HepG2 (cell line): Measurements from ENCODE around the gene STAMBPL1. TPM values are rescaled to one million over a fixed set of nuclear protein-coding genes. Genes with fewer than 3 reads are reported as not detected.

Source experiments
- ATAC-seq: fragments of 200-7000 bp; cut with Tn5 transposase; 3 replicates; pipeline ENCODE4 v1.9.1; 2020; ENCODE audit warnings: mild to moderate bottlenecking, moderate library complexity
- BruUV-seq: library from RNA; stranded (reverse); fragments of 400-500 nt; replicated peaks from 2 replicates; lab custom pipeline; 2021; lab: Mats Ljungman, UMichigan
- CTCF ChIA-PET: fragments of 300-600 bp; formaldehyde crosslinking; extraction: SDS; loops from one replicate; lab custom pipeline; 2021; ENCODE audit warnings: low total read pairs, inconsistent platforms, low intra/inter-chr PET ratio; lab: Yijun Ruan, JAX
- POLR2A ChIA-PET: fragments of 350-600 bp; sonication (Branson Sonifier 250); formaldehyde crosslinking; loops from one replicate; lab custom pipeline; 2020; ENCODE audit warnings: antibody characterized with exemption, inconsistent platforms; lab: Yijun Ruan, JAX
- DNase-seq: peaks from one replicate; pipeline ENCODE4 v3.0.0-alpha.2; 2015; ENCODE audit warnings: low spot score
- FAIRE-seq: peaks from 3 replicates; lab custom pipeline; 2011; peaks lifted over from hg19 to GRCh38; lab: Jason Lieb, UNC
- H2AFZ ChIP-seq: one replicate; pipeline ENCODE4 v1.6.1; 2011; ENCODE audit warnings: low read length, inconsistent platforms
- H3K27ac ChIP-seq: fragments of 300-600 bp; 3 replicates; pipeline ENCODE4 v1.8.0; 2011; ENCODE audit warnings: mixed run types, mild to moderate bottlenecking, mixed read lengths, low read length, inconsistent platforms; ENCODE audit not compliant: insufficient read depth; ENCODE audit errors: extremely low read length
- H3K27me3 ChIP-seq, 2 experiments: fragments of 200-600 bp in 1 of 2; 2 replicates in 1 of 2; 3 replicates in 1 of 2; pipeline versions ENCODE4 v1.6.0 to v1.8.0; 2011; ENCODE audit warnings: low read length in 2 of 2, mild to moderate bottlenecking in 2 of 2, moderate library complexity in 2 of 2, inconsistent platforms in 1 of 2; ENCODE audit not compliant: insufficient read depth in 2 of 2, control insufficient read depth in 1 of 2
- H3K36me3 ChIP-seq, 2 experiments: fragments of 200-600 bp in 1 of 2; replicated peaks in 1 of 2; 2 replicates in 1 of 2; 3 replicates in 1 of 2; pipeline versions ENCODE4 v1.5.1 to v1.8.0; 2011; ENCODE audit warnings: low read length in 2 of 2, inconsistent platforms in 1 of 2; ENCODE audit not compliant: insufficient read depth in 2 of 2, control insufficient read depth in 1 of 2
- H3K4me1 ChIP-seq: 2 replicates; pipeline ENCODE4 v1.5.1; 2012; ENCODE audit warnings: low read length, inconsistent platforms; ENCODE audit not compliant: insufficient read depth
- H3K4me2 ChIP-seq: 2 replicates; pipeline ENCODE4 v1.6.0; 2011; ENCODE audit warnings: low read depth, low read length, inconsistent platforms
- H3K4me3 ChIP-seq, 3 experiments: fragments of 200-600 bp in 1 of 3; sonication (generic), shearing (Covaris generic) in 1 of 3; replicated peaks in 1 of 3; 2 replicates each; pipeline ENCODE4 v1.5.1; 2011 to 2016; ENCODE audit warnings: low read length in 3 of 3, inconsistent platforms in 2 of 3, low read depth in 2 of 3, mild to moderate bottlenecking in 2 of 3, control low read depth in 1 of 3, mixed read lengths in 1 of 3; ENCODE audit not compliant: insufficient read depth in 1 of 3
- H3K79me2 ChIP-seq: one replicate; pipeline ENCODE4 v1.6.1; 2011; ENCODE audit warnings: low read length, inconsistent platforms; ENCODE audit not compliant: insufficient read depth
- H3K9ac ChIP-seq: 2 replicates; pipeline ENCODE4 v1.6.0; 2011; ENCODE audit warnings: mild to moderate bottlenecking, low read depth, low read length, inconsistent platforms; ENCODE audit not compliant: insufficient read depth
- H3K9me3 ChIP-seq: 2 replicates; pipeline ENCODE4 v1.5.1; 2012; ENCODE audit warnings: mild to moderate bottlenecking, low read length
- H4K20me1 ChIP-seq: 2 replicates; pipeline ENCODE4 v1.6.0; 2011; ENCODE audit warnings: inconsistent platforms, mild to moderate bottlenecking, low read length, moderate library complexity; ENCODE audit not compliant: insufficient read depth
- ARID5B ChIP-seq: IDR thresholded peaks from 2 replicates; pipeline ENCODE4 v1.4.0; 2020; ENCODE audit warnings: mild to moderate bottlenecking, missing genetic modification reagents
- EP300 ChIP-seq, 3 experiments: sonication (generic) in 1 of 3; formaldehyde crosslinking in 1 of 3; IDR thresholded peaks; 2 replicates each; pipeline versions ENCODE4 v1.5.1 to v1.6.1; 2011 to 2020; ENCODE audit warnings: low read depth in 2 of 3, low read length in 2 of 3, borderline replicate concordance in 1 of 3, improper control_type of control experiment in 1 of 3, mild to moderate bottlenecking in 1 of 3, missing genetic modification reagents in 1 of 3, moderate library complexity in 1 of 3
- FUBP1 ChIP-seq: sonication (generic); formaldehyde crosslinking; IDR thresholded peaks from 2 replicates; pipeline ENCODE4 v1.5.1; 2020; ENCODE audit warnings: missing genetic modification reagents, mild to moderate bottlenecking, borderline replicate concordance
- KDM5A ChIP-seq: fragments of 200-600 bp; sonication (generic); IDR thresholded peaks from 2 replicates; pipeline ENCODE4 v1.7.0; 2018; ENCODE audit warnings: antibody characterized with exemption, mild to moderate bottlenecking, low read length, borderline replicate concordance
- PAXIP1 ChIP-seq: sonication (generic); formaldehyde crosslinking; conservative IDR thresholded peaks from 2 replicates; pipeline ENCODE4 v1.4.0; 2020; ENCODE audit warnings: mild to moderate bottlenecking, missing genetic modification reagents, moderate library complexity
- POGZ ChIP-seq: sonication (generic); formaldehyde crosslinking; IDR thresholded peaks from 2 replicates; pipeline ENCODE4 v1.4.0; 2020; ENCODE audit warnings: mild to moderate bottlenecking, missing genetic modification reagents
- PPARG ChIP-seq: conservative IDR thresholded peaks from 2 replicates; pipeline ENCODE4 v1.6.1; 2016; ENCODE audit warnings: missing biosample characterization, missing genetic modification reagents
- TSC22D2 ChIP-seq: sonication (generic); formaldehyde crosslinking; IDR thresholded peaks from 2 replicates; pipeline ENCODE4 v1.5.1; 2020; ENCODE audit warnings: missing genetic modification reagents, mild to moderate bottlenecking, borderline replicate concordance
- XBP1 ChIP-seq: sonication (generic); formaldehyde crosslinking; IDR thresholded peaks from 2 replicates; pipeline ENCODE4 v1.5.0; 2020; ENCODE audit warnings: missing genetic modification reagents
- ZNF143 ChIP-seq: sonication (generic); formaldehyde crosslinking; IDR thresholded peaks from 2 replicates; pipeline ENCODE4 v1.4.0; 2020; ENCODE audit warnings: missing genetic modification reagents
- ZNF580 ChIP-seq: IDR thresholded peaks from 2 replicates; pipeline ENCODE4 v1.6.1; 2016; ENCODE audit warnings: low read depth, borderline replicate concordance
- WGBS: methylation state at CpG from one replicate; pipeline ENCODE4 v1.1.6; 2017; ENCODE audit warnings: low lambda C conversion rate; 5-methylcytosine and 5-hydroxymethylcytosine counted together
- in situ Hi-C: cut with HindIII; loops from 2 replicates; pipeline ENCODE4 v1.10.0; 2017; ENCODE audit warnings: low pct_unique_long_range_greater_than_20kb; ENCODE audit not compliant: extremely low pct_ligation_motif_present
- intact Hi-C: fragments of 100-400 bp; cut with micrococcal nuclease; formaldehyde crosslinking; loops from one replicate; pipeline ENCODE4 v1.10.0; 2022; ENCODE audit not compliant: unreplicated experiment
- polyA plus RNA-seq, 8 experiments: library from polyadenylated mRNA; depleted of rRNA in 3 of 8; stranded (reverse) in 7 of 8; unstranded in 1 of 8; fragments of >200 nt; fragmentation: Illumina TruSeq in 4 of 8; extraction: Trizol in 4 of 8; gene quantifications; 2 replicates each; pipeline versions ENCODE4 v1.2.1 to v1.2.3, GENCODE V29; 2011 to 2016; ENCODE audit warnings: low read depth in 4 of 8, missing spikeins in 1 of 8, mixed read lengths in 1 of 8; ENCODE audit not compliant: insufficient read depth in 1 of 8
- total RNA-seq, 5 experiments: library from RNA; depleted of rRNA; stranded (reverse); fragments of >200 nt; fragmentation: Illumina TruSeq; extraction: Trizol; gene quantifications; 2 replicates each; pipeline ENCODE4 v1.2.3, GENCODE V29; 2016; ENCODE audit warnings: low read depth in 1 of 5

The STAMBPL1 gene
- total and polyA plus RNA-seq, 2 of the 13 experiments (the other 11 are each of a cell fraction or from before 2014, with no cell fraction given): 1.4 to 1.5 TPM

GRCh38 chr10:88896372-88896993, 16.4 kb downstream of the STAMBPL1 start:
- no peaks in the 10 kb centered on the region for H3K79me2 ChIP-seq
- H3K4me1 ChIP-seq: peaks cover 34% of the 10 kb centered on the region
- peak overlapping the region; percentile 24 for H3K27ac ChIP-seq
- H2AFZ ChIP-seq: no peak overlapping the region
- no TSS peak for BruUV-seq
- 38% methylated on average over 4 of the region's 4 CpGs for WGBS
- H3K4me3 ChIP-seq: peak overlapping the region in 1 of 3 experiments; percentile 17; a peak in 1 of 6 replicates
- no peaks in the 10 kb centered on the region for H4K20me1 ChIP-seq
- FAIRE-seq: peak; percentile 55
- ATAC-seq: peak; percentile 60
- peak; percentile 75 for DNase-seq
- H3K4me2 ChIP-seq: peak overlapping the region; percentile 60
- no peaks in the 10 kb centered on the region for H3K36me3 ChIP-seq
- intact Hi-C loops: loop anchor here (1.0 to 5.0 kb wide), 2 partner anchors 36 to 104 kb away; no protein-coding TSS in a partner anchor
- CTCF ChIA-PET: no interaction called here
- in situ Hi-C loops: no loop called here
- POLR2A ChIA-PET: no interaction called here
- H3K9me3 ChIP-seq: no peaks in the 10 kb centered on the region
- H3K9ac ChIP-seq: peak overlapping the region; percentile 2; the same call in 1 of the 2 replicates
- no peaks in the 10 kb centered on the region for H3K27me3 ChIP-seq
- TF ChIP-seq ZNF580 (CRISPR knock-in tag) (no peak), PAXIP1 (CRISPR knock-in tag) (0 out of 2 replicates have a peak, but pooled peaks have one; percentile 25), EP300 (IDR thresholded peaks at IDR 0.05; ENCODE audit: low read depth in 2 of 2, low read length in 2 of 2) (0 out of 4 replicates have a peak, but pooled peaks of 1 of the 2 experiments have one; percentile 21), EP300 (CRISPR knock-in tag; IDR thresholded peaks at IDR 0.05; ENCODE audit: borderline replicate concordance) (no peak), ARID5B (0 out of 2 replicates have a peak, but pooled peaks have one; percentile 27), ZNF143 (CRISPR knock-in tag) (no peak), FUBP1 (CRISPR knock-in tag) (no peak), TSC22D2 (CRISPR knock-in tag) (no peak), XBP1 (CRISPR knock-in tag) (no peak), POGZ (0 out of 2 replicates have a peak, but pooled peaks have one; percentile 11), PPARG (peak; percentile 73; the same call in 1 of the 2 replicates), KDM5A (no peak)
